ENCODE data around the gene TSN.

DNA sequence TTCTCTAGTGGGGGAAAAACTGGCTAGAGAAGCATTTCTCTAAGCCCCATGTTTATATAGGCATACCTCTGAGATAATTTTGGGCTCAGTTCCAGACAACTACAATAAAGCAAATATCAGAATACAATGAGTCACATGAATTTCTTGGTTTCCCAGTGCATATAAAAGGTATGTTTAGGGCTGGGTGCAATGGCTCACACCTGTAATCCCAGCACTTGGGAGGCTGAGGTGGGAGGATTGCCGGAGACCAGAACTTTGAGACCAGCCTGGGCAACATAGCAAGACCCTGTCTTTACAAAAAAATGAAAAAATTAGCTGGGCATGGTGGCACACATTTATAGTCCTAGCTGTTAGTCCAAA, 22.2 kb downstream of the TSN start:
- TF ChIP-seq GATA2 (IDR thresholded peaks at IDR 0.05; ENCODE audit: low read depth, low read length) = no peak
- TF ChIP-seq GATA3 (IDR thresholded peaks at IDR 0.05; ENCODE audit: low read depth, low read length) = no peak
